Thoracic aorta (tissue), 2 donors: ENCODE results near the gene MAP3K14. TPM values are rescaled to one million over a fixed set of nuclear protein-coding genes. Genes with fewer than 3 reads are reported as not detected.

Experiments used
- ATAC-seq: fragments of 150-250 bp; one replicate; pipeline ENCODE4 v1.8.0; 2017; ENCODE audit warnings: low read depth; ENCODE audit not compliant: insufficient number of reproducible peaks, low FRiP score
- DNase-seq: peaks from one replicate; pipeline ENCODE4 v3.0.0-alpha.2; 2020; ENCODE audit warnings: low spot score
- H3K27ac ChIP-seq, 2 donors: fragments of 200-600 bp; sonication (generic); 1 replicate in 1 of 2; 2 replicates in 1 of 2; pipeline ENCODE4 v1.5.1; 2016; ENCODE audit warnings: mild to moderate bottlenecking in 2 of 2, moderate library complexity in 2 of 2
- H3K27me3 ChIP-seq: fragments of 200-600 bp; sonication (generic); replicated peaks from 2 replicates; pipeline ENCODE4 v1.6.0; 2016; ENCODE audit warnings: mild to moderate bottlenecking; ENCODE audit not compliant: insufficient read depth
- H3K36me3 ChIP-seq: fragments of 200-600 bp; sonication (generic); one replicate; pipeline ENCODE4 v1.5.1; 2016
- H3K4me1 ChIP-seq, 2 donors: fragments of 200-600 bp; sonication (generic); 1 replicate in 1 of 2; 2 replicates in 1 of 2; pipeline versions ENCODE4 v1.5.1 to v1.6.0; 2016; ENCODE audit warnings: low read depth in 2 of 2, mild to moderate bottlenecking in 1 of 2; ENCODE audit not compliant: control insufficient read depth in 1 of 2
- H3K4me3 ChIP-seq: fragments of 200-600 bp; sonication (generic); 2 replicates; pipeline ENCODE4 v1.5.1; 2016; ENCODE audit warnings: mild to moderate bottlenecking
- H3K9me3 ChIP-seq: fragments of 200-600 bp; sonication (generic); 2 replicates; pipeline ENCODE4 v1.5.1; 2016
- total RNA-seq, 2 donors: library from RNA; depleted of rRNA; stranded (reverse); fragments of >200 nt; gene quantifications; one replicate each; pipeline versions ENCODE4 v1.1.0 to v1.2.3, GENCODE V29; 2016
- TF ChIP-seq, protein P1 (sequence below): fragments of 200-600 bp; sonication (generic); IDR thresholded peaks from one replicate; pipeline ENCODE4 v1.5.1; 2019; ENCODE audit warnings: antibody characterized with exemption

The MAP3K14 gene
- total RNA-seq, 2 donors from 2014 or later: 10.1 to 10.7 TPM

DNA sequence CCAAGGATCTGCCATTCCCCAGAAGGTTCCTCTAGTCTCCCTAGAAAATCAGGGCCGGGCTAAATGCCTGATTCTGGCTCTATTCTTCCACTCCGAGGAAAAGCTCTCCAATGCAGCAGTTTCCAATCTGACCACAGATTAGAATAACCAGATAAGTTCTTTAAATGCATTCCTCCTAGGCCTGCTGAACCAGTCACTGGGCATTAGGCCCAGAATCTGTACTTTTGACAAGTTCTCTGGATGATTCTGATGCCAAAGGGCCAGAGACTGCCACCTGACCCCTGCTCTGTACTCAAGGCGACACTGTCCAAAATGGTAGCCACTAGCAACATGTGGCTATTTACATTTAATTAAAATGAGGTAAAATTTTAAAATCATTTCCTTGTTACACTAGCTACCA is 22.3 kb downstream of the MAP3K14 start:
- ATAC-seq (no peak), DNase-seq (no peak)
- Histone ChIP-seq H3K4me3 (no peak overlapping the region), H3K4me1 (peaks cover 57 to 94% of the 10 kb centered on the region in 2 donors), H3K27me3 (no peaks in the 10 kb centered on the region), H3K36me3 (no peaks in the 10 kb centered on the region), H3K9me3 (no peaks in the 10 kb centered on the region), H3K27ac (peak overlapping the region; percentile 65 to 89)
- TF ChIP-seq, protein P1, sequence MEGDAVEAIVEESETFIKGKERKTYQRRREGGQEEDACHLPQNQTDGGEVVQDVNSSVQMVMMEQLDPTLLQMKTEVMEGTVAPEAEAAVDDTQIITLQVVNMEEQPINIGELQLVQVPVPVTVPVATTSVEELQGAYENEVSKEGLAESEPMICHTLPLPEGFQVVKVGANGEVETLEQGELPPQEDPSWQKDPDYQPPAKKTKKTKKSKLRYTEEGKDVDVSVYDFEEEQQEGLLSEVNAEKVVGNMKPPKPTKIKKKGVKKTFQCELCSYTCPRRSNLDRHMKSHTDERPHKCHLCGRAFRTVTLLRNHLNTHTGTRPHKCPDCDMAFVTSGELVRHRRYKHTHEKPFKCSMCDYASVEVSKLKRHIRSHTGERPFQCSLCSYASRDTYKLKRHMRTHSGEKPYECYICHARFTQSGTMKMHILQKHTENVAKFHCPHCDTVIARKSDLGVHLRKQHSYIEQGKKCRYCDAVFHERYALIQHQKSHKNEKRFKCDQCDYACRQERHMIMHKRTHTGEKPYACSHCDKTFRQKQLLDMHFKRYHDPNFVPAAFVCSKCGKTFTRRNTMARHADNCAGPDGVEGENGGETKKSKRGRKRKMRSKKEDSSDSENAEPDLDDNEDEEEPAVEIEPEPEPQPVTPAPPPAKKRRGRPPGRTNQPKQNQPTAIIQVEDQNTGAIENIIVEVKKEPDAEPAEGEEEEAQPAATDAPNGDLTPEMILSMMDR: peak; percentile 15

DNA sequence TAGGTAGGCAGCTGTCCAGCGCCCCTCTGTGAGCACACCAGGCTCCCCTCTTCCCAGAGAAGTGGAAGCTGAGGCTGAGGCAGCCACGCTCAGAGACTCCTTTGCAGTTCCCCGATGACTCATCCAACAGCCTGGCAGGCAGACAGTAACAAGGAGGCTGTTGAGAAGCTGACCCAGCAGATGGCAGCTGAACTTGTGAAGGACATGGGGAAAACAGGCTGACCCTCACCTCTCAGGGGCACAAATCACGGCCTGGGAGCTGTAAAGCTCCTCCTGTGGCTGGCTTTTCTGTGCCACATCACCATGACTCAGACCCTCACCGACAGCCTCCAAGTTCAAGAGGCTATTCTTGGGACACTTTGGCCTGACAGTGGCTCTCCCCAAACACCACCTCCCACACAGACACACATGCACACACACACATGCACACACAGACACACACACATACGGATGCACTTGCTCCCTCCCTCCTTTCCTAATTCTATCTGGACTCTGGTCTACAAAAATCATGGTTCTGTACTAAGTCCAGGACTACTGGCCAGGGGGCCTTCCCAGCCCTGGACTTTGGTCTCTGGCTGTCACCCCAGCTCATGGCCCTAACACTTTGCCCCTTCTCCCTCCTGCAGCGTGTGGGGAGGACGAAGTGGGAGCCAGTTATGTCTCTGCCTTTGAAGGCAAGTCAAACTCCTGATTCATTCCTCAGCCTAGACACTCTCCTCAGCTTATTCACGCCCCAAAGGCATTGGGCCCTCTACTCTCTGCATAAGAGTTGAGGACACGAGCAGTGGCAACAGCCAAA is 23.2 kb downstream of the MAP3K14 start:
- DNase-seq (peak; percentile 82), ATAC-seq (peak; percentile 36)
- H3K9me3 ChIP-seq: no peaks in the 10 kb centered on the region
- TF ChIP-seq, protein P1: no peak
- peak overlapping the region; percentile 65 to 89 for H3K27ac ChIP-seq
- no peaks in the 10 kb centered on the region for H3K27me3 ChIP-seq
- H3K4me3 ChIP-seq: no peak overlapping the region
- H3K36me3 ChIP-seq: no peaks in the 10 kb centered on the region
- H3K4me1 ChIP-seq: peaks cover 57 to 94% of the 10 kb centered on the region in 2 donors

DNA sequence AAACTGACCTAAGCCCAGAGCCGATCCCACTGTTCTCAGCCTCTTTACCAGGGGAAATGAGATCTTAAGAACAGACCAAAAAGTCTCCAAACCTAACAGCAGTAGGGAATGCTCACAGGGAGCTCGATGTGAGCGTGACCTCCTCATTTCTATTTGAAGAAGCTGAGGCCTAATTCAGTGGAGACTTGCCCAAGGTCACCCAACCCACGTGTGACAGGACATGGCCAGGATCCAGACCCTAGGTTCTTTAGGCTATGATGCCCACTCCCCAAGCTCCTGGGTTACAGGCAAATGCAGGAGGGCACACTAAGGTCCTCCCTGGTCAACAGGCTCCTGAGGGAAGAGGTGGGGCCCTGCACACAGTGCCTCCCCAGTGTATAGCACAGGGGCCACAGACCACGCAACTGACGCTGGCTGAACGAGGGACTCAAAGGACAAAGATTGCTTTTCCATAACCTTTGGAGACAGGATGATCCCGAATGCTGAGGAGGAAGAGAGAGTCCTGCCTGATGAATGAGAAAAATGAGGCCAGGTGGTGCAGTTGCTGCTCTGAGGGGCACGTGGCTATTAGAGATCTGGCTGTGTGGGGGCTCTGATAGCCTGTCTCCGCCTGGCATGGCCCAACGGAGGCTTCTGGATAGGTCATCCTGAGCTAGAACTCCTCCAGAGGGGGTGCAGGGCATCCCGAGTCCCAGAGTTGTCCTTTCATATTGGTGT is 24.0 kb downstream of the MAP3K14 start:
- no peaks in the 10 kb centered on the region for H3K9me3 ChIP-seq
- DNase-seq (no peak), ATAC-seq (no peak)
- no peaks in the 10 kb centered on the region for H3K36me3 ChIP-seq
- H3K4me1 ChIP-seq: peaks cover 57 to 95% of the 10 kb centered on the region in 2 donors
- TF ChIP-seq, protein P1: no peak
- H3K27ac ChIP-seq: peak overlapping the region; percentile 65 to 89
- H3K4me3 ChIP-seq: no peak overlapping the region
- H3K27me3 ChIP-seq: no peaks in the 10 kb centered on the region

DNA sequence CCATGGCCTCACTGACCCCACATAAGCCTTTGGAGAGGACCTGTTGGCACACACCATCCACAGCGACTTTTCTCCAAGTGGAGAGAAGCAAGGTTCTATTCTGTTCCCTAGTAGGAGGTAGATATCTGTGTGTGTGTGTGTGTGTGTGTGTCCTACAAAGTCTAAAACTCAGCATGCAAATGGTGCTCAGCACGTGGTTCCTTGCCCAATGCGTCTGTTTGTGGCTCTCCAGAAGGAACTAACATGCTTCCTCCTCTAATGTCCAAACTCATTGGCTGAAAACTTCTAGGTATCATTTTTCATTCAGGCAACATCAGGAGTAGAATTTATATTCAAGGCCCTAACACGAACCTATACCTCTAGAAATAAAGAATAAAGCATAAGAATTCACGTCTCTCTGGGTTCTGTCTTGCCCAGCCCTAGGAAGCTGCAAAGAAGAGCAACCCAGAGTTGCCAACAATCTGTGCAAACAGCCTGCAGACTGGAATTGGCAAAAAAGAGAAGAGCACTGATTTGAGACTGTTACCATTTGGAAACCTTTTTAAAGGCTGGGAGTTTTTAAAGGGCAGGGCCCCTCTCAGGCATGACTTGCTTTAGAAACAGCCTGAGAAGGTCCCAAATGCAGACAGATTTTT is 25.5 kb downstream of the MAP3K14 start:
- DNase-seq: no peak
- Histone ChIP-seq H3K4me1 (peaks cover 52 to 88% of the 10 kb centered on the region in 2 donors), H3K27me3 (no peaks in the 10 kb centered on the region), H3K9me3 (no peaks in the 10 kb centered on the region), H3K4me3 (no peak overlapping the region), H3K27ac (peak overlapping the region in 1 of 2 donors; percentile 16), H3K36me3 (no peaks in the 10 kb centered on the region)
- TF ChIP-seq, protein P1: no peak
- no peak for ATAC-seq

DNA sequence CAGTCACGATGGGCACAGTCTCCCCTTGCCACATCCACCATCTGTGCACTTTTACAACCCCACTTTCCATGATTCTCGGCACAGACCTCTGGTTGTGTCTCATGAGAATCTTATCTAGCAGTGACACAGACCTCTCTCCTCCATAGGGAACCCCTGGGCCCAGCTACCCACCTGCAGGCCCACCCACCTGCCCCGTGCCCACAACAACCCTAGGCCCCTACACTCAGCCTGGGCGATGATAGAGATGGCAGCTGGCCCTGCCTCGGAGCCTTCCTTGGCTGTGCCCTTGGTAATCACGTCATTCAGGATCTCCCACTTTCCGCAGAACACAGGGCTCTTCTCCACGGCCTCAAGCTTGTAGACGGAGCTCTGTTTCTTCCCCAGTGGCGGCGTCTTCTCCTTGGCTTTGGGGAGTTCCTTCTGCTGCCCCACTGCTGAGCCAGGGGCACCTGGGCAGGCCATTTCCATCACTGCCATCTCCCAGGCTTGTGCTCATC is 26.5 kb downstream of the MAP3K14 start:
- Histone ChIP-seq H3K27ac (no peak overlapping the region), H3K4me1 (peaks cover 44 to 78% of the 10 kb centered on the region in 2 donors)
- no peak for ATAC-seq

More for the DNA sequence above, 26.5 kb downstream of the MAP3K14 start:
- H3K4me3 ChIP-seq: no peak overlapping the region
- no peaks in the 10 kb centered on the region for H3K27me3 ChIP-seq
- TF ChIP-seq, protein P1: no peak
- H3K9me3 ChIP-seq: no peaks in the 10 kb centered on the region
- H3K36me3 ChIP-seq: no peaks in the 10 kb centered on the region
- no peak for DNase-seq
